HG03432 (cell line): ENCODE measurements around the gene DRAXIN.

Source experiments
- ATAC-seq: cut with Tn5 transposase; IDR thresholded peaks from one replicate; pipeline ENCODE4 v1.9.1; 2021; ENCODE audit warnings: mild to moderate bottlenecking, moderate library complexity; ENCODE audit not compliant: unreplicated experiment

The DRAXIN gene

GRCh38 chr1:11684070-11684469 is 7.4 kb upstream of the DRAXIN start:
- ATAC-seq, result no peak

DNA sequence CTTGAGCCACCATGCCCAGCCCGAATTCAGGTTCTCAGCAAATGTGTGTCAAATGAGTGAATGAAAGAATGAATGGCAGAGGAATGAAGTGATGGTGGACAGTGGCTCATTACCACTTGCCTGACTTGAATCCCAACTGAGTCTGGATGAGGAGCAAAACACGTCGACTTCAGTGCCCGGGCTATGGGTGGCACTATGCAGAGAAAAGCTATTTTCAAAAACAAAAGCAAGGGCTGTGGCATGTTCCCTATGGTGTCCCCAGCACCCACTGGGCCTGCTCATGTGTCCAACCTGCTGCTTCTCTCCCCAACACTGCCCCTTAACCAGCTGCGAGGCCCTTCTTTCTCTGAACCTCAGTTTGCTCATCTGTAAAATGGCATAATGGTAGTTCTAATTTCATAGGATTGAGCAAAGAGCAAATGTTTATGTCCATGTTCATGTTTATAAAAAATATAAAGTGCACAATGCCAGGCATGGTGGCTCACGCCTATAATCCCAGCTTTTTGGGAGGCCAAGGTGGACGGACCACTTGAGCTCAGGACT is 6.2 kb upstream of the DRAXIN start:
- no peak for ATAC-seq

- ATAC-seq, result no peak
Observed at GRCh38 chr1:11688506-11688905, 3.0 kb upstream of the DRAXIN start.

DNA sequence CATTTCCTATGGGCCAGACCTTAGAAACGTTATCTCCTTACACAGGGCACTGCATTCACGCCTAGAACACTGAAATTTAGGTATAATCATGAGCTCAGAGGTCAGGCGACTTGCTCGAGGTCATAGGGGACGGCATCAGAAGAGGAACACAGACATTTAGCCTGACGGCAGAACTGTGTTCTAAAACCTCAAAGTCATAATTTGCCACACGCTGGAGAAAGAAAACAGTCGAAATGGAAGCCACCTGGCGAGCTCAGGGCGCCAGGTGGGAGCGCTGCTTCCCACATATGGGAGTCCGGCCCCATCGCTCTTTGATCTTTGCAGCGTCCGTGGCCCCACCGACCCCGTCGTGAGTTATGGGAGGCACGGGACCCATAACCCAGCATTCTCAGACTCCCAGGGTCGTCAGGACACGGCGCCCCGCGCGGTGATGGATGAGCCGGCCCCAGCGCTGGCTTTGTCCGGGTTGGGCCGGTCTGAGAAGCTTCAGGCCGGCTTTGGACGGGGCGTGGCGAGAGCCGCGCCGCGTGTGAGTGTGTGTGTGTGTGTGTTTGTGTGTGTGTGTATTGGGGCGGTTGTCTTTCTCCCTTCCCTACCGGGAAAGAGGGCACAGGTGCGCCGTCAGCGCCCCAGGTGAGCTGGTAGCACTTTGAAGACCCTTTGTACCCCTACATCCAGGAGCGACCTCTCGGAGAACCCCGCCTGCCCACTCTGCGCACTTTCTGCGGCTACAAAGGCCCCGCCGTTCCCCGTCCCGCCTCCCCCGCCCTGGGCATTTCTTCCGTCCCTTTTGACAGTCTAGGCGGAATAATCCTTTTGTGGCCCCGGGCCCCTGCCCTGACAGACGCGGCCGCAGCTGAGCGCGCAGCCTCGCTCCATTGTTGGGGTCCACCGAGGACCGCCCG is 861 bp upstream of the DRAXIN start:
- no peak for ATAC-seq

- ATAC-seq, result no peak
Observed at GRCh38 chr1:11691928-11692711, 610 bp downstream of the DRAXIN start.

GRCh38 chr1:11693024-11693590 is 1.6 kb downstream of the DRAXIN start:
- no peak for ATAC-seq

DNA sequence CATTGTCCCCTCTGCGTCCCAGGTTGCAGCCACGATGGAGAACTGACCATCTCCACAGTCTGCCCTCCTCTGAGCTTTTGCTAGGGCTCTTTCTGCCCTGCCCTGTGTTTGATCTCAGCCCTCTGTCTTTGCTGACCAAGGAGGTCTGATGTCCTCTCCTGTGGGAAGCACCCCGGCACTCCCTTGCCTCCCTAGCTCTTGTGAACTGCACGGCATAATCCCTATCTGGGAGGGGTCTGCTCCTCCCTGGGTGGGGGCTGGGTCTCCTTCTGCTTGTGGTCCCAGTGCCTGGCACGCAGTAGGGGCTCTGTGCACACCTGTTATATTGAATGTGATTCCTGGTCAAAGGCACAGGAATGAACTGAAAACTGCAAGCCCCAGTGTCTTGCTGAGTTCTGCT is 2.4 kb downstream of the DRAXIN start:
- no peak for ATAC-seq

GRCh38 chr1:11695861-11696260 is 4.4 kb downstream of the DRAXIN start:
- ATAC-seq, result no peak

- ATAC-seq, result no peak
Observed at GRCh38 chr1:11697188-11697892, 5.8 kb downstream of the DRAXIN start.

DNA sequence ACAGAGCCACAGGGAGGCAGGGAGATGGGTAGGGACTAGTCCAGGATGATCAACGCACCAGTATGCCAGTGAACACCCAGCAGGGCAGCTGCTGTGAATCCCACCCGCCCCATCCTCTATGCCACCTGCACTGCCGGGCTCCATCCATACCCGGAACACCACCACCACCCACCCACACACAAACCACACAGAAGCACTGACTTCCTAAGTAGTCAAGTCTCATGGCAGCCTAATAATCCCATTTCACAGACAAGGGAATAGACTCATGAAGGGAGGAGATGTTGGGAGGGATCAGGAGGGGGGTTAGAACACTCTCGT is 6.3 kb downstream of the DRAXIN start:
- ATAC-seq, result no peak

- no peak for ATAC-seq
Observed at GRCh38 chr1:11700601-11701467, 9.3 kb downstream of the DRAXIN start.

- ATAC-seq, result no peak
Observed at GRCh38 chr1:11701551-11701961, 10.0 kb downstream of the DRAXIN start.

DNA sequence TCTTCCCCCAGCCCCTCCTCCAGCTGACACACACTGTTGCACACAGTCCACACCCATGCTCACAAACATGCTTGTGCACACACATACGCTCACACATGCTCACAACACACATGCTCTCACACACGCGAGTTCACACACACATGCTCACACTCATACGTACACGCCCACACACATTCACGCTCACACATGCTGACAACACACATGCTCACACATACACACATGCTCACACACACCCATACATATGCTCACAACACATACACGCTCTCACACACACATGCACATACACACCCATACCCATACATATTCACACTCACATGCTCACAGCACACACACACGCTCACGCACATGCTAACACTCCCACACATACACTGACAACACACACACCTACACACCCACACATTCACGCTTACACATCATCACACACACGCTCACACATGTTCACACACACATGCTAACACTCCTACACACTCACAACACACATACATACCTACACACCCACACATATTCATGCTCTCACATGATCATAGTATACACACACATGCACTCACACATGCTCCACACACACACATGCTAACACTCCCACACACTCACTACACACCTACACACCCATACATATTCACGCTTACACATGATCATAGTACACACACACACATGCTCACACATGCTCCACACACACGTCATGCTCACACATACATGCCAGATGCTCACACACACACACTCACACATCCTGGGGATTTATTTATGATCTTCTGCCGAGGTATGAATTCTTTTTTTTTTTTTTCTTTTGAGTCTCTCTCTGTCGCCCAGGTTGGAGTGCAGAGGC is 10.7 kb downstream of the DRAXIN start:
- ATAC-seq, result no peak

DNA sequence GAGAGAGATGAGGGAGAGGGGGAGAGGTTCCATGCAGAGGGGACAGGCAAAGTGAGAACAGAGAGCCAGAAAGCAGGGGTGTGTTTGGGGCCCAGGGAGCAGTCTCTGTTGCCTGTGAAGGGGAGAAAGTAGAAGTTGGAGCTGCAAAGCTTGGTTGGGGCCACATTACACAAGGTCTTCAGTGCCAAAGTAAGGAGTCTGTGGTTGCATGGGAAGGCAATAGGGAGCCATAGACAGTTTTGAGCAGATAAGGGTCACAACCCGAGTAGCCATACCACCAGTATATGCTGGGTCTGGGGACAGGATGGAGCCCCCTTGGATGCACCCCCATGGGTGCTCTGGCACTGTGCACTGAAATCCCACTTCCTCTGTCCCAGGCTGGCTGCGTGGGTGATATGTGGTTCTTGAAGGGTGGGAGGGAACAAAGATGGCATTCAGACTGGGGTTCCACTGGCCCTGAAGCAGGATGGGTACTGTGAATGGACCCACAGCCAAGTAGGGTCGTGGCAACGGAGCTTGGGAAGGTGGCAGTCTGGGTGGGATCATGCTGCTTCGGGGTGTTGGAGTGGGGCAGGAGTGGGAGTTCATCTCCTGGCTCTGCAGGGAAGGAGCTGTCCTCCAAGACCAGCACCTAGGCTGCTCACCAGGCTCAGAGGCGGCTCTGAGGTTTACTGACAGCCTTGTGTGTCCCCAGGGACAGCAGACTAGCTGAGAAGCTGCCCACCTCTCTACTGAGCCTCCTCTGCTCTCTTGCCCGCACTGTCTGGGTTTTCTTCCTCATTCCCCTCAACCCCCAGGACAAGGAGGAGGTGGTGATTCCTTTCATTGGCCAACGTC is 12.1 kb downstream of the DRAXIN start:
- no peak for ATAC-seq

DNA sequence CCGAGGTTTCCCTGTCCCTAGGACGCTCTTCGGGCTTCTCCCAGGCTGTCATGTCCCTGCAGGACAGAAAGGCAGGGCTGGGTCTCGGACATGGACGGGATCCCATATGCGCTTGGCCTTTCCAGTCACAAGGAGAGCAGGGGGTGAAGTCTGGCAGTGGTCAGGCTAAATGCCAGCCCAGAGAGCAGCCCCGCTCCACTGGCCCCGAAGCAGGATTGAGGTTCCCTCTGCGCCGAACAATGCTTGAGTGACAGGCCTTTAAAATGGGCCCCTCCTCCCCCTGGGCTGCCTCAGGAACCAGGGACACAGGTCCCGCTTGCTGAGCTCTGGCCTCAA is 12.7 kb downstream of the DRAXIN start:
- ATAC-seq, result no peak

DNA sequence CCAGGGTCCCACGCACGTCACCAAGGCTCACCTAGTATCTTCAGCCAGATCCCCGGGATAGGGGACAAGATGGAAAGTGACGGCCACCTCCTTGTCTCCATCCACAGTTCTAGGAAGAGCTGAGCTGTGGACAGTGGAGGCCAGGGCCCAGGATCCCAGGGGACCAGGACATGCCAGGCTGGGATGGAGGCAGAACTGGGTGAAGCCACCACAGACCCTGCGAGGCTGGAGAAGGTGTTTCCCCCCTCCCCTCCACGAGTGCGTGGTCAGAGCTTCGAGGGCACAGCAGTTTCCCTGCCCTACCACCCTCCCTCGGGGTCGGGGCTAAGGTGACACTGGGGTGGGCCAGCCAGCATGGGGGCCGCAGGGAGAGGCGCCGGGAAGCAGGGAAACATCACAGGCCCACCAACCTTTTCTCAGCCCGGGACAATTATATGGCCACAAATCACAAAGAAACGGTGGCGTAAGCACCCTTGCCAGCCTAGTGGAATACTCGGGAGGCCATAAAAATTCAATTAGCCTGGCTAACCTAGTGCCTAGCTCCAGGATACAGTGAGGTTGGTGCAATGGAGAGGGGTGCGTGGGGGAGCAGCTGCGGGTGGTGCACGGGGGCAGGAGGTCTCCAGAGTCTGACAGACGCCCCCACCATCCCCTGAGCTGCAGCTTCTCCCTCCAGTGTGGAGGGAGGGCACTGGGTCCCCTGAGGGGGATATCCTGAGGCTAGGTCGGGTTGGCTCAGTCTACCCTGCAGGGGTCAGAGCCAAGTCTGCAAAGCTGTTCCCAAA is 13.4 kb downstream of the DRAXIN start:
- ATAC-seq, result no peak

DNA sequence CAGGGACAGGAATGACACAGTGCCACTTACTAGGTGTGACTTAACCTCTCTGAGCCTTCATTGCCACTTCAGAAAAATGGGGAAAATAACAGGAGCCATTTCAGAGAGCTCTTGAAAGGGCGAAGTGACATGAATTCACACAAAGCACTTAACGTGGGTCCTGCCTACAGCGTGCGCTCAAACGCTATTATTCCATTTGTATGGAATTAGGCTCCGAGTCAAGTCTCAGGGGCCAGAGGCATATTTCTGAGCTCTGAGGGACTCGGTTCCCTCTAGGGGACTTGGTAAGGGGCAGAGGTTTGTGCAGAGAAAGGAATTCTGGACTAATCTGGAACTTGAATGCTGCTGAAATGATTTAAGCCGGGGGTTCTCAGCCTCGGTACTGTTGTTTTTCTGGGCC is 14.1 kb downstream of the DRAXIN start:
- ATAC-seq, result no peak

DNA sequence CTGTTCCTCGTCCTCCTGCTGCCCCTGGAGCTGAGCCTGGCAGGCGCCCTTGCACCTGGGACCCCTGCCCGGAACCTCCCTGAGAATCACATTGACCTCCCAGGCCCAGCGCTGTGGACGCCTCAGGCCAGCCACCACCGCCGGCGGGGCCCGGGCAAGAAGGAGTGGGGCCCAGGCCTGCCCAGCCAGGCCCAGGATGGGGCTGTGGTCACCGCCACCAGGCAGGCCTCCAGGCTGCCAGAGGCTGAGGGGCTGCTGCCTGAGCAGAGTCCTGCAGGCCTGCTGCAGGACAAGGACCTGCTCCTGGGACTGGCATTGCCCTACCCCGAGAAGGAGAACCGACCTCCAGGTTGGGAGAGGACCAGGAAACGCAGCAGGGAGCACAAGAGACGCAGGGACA is 14.8 kb downstream of the DRAXIN start:
- ATAC-seq, result no peak
